Endothelial cell (in vitro differentiated cells): ENCODE data around the gene SRBD1. TPM values are rescaled to one million over a fixed set of nuclear protein-coding genes. Genes with fewer than 3 reads are reported as not detected.
A peak's percentile ranks its signal among the peaks of the same experiment; 100 is the strongest.

Experiments used
- DNase-seq: peaks from one replicate; pipeline ENCODE4 v3.0.0; 2021; ENCODE audit warnings: low spot score
- H3K27ac Mint-ChIP-seq: one replicate; pipeline ENCODE4 v1.8.0; 2021; ENCODE audit warnings: mixed read lengths, inconsistent platforms; ENCODE audit not compliant: unreplicated experiment
- H3K27me3 Mint-ChIP-seq: one replicate; pipeline ENCODE4 v1.8.0; 2021; ENCODE audit warnings: mild to moderate bottlenecking, moderate library complexity, mixed read lengths, inconsistent platforms; ENCODE audit not compliant: unreplicated experiment
- H3K36me3 Mint-ChIP-seq: one replicate; pipeline ENCODE4 v1.8.0; 2021; ENCODE audit warnings: mild to moderate bottlenecking, low read depth, mixed read lengths, inconsistent platforms; ENCODE audit not compliant: unreplicated experiment
- H3K4me1 Mint-ChIP-seq: one replicate; pipeline ENCODE4 v1.8.0; 2021; ENCODE audit warnings: mild to moderate bottlenecking, mixed read lengths, inconsistent platforms; ENCODE audit not compliant: unreplicated experiment
- H3K4me3 Mint-ChIP-seq: one replicate; pipeline ENCODE4 v1.8.0; 2021; ENCODE audit warnings: mild to moderate bottlenecking, mixed read lengths, inconsistent platforms; ENCODE audit not compliant: unreplicated experiment
- H3K9me3 Mint-ChIP-seq: one replicate; pipeline ENCODE4 v1.8.0; 2021; ENCODE audit warnings: mixed read lengths, inconsistent platforms; ENCODE audit not compliant: unreplicated experiment
- total RNA-seq: library from RNA; stranded (reverse); fragmentation: NEBNext Ultra II Directional; extraction: Animal tissue kit (Norgen Biotek cat#: 25700); gene quantifications from one replicate; pipeline ENCODE4 v1.2.1, GENCODE V29; 2021; ENCODE audit not compliant: unreplicated experiment
- TF ChIP-seq, protein P1 (sequence below): fragments of 200-600 bp; sonication (generic); IDR thresholded peaks from one replicate; pipeline ENCODE4 v1.5.0; 2021; ENCODE audit warnings: antibody characterized with exemption; ENCODE audit not compliant: unreplicated experiment

Gene SRBD1
- total RNA-seq, 1 donor from 2014 or later: 18.2 TPM

DNA sequence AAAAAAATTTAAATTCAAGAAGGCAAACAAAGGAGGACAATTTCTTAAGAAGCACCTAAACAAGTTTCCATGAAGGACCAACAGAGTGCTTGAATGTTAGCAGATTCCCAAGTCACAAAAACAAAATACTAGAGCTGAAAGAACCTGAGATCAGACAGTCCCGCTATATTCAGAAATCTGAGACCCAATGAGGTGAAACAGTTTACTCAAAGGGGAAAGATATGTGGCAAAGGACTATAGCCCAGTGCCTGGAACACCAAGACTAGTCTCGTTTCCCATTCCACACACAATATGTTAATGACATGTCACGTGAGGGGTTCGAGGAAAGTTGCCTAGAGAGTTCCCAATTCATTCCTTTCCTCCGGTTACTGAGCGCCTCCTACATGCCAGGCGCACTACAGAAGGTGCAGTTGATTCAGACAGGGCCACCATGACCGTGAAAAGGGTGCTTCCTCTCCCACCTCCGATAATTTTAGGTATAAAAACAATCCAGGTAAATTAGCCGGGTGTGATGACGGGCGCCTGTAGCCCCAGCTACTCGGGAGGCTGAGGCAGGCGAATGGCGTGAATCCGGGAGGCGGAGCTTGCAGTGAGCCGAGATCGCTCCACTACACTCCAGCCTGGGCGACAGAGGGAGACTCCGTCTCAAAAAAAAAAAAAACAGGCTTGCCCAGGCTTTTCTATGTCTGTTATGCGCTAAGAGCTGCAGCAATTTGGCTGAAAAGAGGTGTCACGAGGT is 617 bp downstream of the SRBD1 start:
- peak overlapping the region; percentile 97 for H3K4me3 Mint-ChIP-seq
- TF ChIP-seq, protein P1, sequence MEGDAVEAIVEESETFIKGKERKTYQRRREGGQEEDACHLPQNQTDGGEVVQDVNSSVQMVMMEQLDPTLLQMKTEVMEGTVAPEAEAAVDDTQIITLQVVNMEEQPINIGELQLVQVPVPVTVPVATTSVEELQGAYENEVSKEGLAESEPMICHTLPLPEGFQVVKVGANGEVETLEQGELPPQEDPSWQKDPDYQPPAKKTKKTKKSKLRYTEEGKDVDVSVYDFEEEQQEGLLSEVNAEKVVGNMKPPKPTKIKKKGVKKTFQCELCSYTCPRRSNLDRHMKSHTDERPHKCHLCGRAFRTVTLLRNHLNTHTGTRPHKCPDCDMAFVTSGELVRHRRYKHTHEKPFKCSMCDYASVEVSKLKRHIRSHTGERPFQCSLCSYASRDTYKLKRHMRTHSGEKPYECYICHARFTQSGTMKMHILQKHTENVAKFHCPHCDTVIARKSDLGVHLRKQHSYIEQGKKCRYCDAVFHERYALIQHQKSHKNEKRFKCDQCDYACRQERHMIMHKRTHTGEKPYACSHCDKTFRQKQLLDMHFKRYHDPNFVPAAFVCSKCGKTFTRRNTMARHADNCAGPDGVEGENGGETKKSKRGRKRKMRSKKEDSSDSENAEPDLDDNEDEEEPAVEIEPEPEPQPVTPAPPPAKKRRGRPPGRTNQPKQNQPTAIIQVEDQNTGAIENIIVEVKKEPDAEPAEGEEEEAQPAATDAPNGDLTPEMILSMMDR: no peak
- H3K36me3 Mint-ChIP-seq: no peaks in the 10 kb centered on the region
- peaks cover 28% of the 10 kb centered on the region for H3K4me1 Mint-ChIP-seq
- no peaks in the 10 kb centered on the region for H3K9me3 Mint-ChIP-seq
- H3K27ac Mint-ChIP-seq: peak overlapping the region; percentile 96
- H3K27me3 Mint-ChIP-seq: peaks cover 2% of the 10 kb centered on the region
- peak; percentile 38 for DNase-seq

DNA sequence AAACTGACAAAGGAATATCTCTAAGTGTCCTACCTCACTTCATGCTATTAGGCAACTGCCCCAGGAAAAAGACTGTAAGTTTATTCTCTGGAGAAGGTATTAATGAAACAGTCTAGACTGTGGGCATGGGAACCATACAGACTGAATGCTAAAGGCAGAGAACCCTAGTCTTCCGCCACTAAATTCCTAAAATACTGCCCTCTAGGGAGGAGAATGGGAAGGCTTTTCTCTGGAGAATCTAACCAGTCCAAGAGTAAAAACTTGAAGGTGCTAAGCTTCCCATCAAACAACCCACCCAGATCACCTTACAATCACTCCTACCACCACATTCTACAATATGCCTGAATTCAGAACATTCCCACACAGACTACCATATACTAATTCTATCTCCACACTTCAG is 3.4 kb downstream of the SRBD1 start:
- peak; percentile 56 for DNase-seq
- H3K27ac Mint-ChIP-seq: peak overlapping the region; percentile 94
- H3K4me3 Mint-ChIP-seq: no peak overlapping the region
- H3K4me1 Mint-ChIP-seq: peaks cover 30% of the 10 kb centered on the region
- H3K9me3 Mint-ChIP-seq: no peaks in the 10 kb centered on the region
- H3K27me3 Mint-ChIP-seq: peaks cover 2% of the 10 kb centered on the region
- peaks cover 8% of the 10 kb centered on the region for H3K36me3 Mint-ChIP-seq
- TF ChIP-seq, protein P1: peak; percentile 64

DNA sequence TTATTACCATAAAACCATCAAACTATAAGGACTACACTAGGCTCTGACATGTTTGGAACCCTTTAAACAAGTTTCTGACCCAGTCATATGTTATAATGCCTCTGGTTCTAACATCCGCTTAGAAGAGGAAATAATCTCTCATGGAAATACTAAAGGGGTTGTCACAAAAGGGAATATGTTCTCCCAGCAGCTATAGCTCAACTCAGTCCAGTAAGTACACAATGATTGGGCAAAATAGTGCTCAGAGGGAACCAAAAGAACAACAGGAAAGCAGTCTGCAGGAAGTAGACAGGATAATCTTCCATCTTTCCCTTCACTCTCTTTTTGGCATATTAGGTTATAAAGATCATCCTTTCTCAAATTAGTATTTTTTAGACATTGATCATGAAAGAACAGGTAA is 4.3 kb downstream of the SRBD1 start:
- Mint-ChIP-seq H3K9me3 (no peaks in the 10 kb centered on the region), H3K4me3 (no peak overlapping the region), H3K27me3 (peaks cover 2% of the 10 kb centered on the region), H3K27ac (peak overlapping the region; percentile 94), H3K36me3 (peaks cover 8% of the 10 kb centered on the region), H3K4me1 (peaks cover 30% of the 10 kb centered on the region)
- TF ChIP-seq, protein P1: no peak
- no peak for DNase-seq

DNA sequence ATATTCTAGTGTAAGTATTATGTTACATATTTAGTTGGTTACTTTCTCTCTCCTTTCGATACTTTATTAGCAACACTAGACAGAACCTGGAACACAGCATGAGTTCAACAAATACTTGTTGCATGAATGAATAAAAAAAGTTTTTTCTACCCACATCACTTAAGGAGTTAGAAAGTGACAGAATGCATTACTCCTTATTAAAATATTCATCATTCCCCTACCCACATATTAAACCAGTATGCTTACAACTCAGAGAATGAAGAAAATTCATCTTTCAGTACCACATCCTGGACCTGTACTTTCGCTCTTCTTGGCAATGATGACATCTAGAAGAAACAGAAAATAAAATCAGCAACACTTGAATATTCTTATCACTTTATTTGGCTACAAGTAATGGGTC is 6.0 kb downstream of the SRBD1 start:
- H3K4me3 Mint-ChIP-seq: no peak overlapping the region
- peaks cover 2% of the 10 kb centered on the region for H3K27me3 Mint-ChIP-seq
- H3K27ac Mint-ChIP-seq: no peak overlapping the region
- TF ChIP-seq, protein P1: no peak
- H3K9me3 Mint-ChIP-seq: no peaks in the 10 kb centered on the region
- DNase-seq: no peak
- H3K4me1 Mint-ChIP-seq: peaks cover 25% of the 10 kb centered on the region
- peaks cover 16% of the 10 kb centered on the region for H3K36me3 Mint-ChIP-seq

DNA sequence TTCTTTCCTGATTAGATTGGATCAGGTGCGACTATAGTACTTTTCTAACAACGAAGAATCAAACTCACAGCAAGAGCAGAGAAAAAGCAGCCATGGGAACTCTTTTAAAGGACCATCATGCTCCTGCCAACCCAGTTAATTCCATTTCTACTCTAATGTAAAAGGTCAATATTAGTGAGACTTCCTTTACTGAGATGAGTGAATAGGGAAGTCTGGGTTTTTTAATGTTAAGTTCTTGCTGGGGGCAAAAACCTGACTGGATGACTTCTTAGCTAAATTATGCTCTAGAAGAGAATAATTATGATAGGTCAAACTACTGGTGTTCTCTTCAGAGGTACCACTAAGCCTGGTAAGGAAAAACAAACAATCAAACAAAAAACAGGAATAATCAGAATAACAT is 8.4 kb downstream of the SRBD1 start:
- no peak overlapping the region for H3K27ac Mint-ChIP-seq
- no peak overlapping the region for H3K4me3 Mint-ChIP-seq
- no peaks in the 10 kb centered on the region for H3K27me3 Mint-ChIP-seq
- no peak for DNase-seq
- TF ChIP-seq, protein P1: no peak
- H3K36me3 Mint-ChIP-seq: peaks cover 22% of the 10 kb centered on the region
- no peaks in the 10 kb centered on the region for H3K9me3 Mint-ChIP-seq
- peaks cover 20% of the 10 kb centered on the region for H3K4me1 Mint-ChIP-seq
